NB4 (cell line): ENCODE data around the gene ECM1.

ENCODE experiments used
- CTCF ChIP-seq: IDR thresholded peaks from one replicate; pipeline ENCODE4 v1.5.1; 2012; ENCODE audit warnings: low read depth, low read length
- MAX ChIP-seq: IDR thresholded peaks from 2 replicates; pipeline ENCODE4 v1.6.1; 2011; ENCODE audit warnings: low read depth, low read length
- MYC ChIP-seq: IDR thresholded peaks from 2 replicates; pipeline ENCODE4 v1.6.1; 2011; ENCODE audit warnings: low read depth, low read length
- POLR2A ChIP-seq: IDR thresholded peaks from 2 replicates; pipeline ENCODE4 v1.6.1; 2011; ENCODE audit warnings: mild to moderate bottlenecking; ENCODE audit not compliant: insufficient read length; ENCODE audit errors: extremely low read depth

GRCh38 chr1:150532860-150533259 is 25.0 kb downstream of the ECM1 start:
- TF ChIP-seq CTCF, result no peak
- no peak for TF ChIP-seq POLR2A
- no peak for TF ChIP-seq MYC
- TF ChIP-seq MAX, result no peak
